Naive thymus-derived CD8-positive, alpha-beta T cell (primary cell): ENCODE data around the gene RTL3. TPM values are rescaled to one million over a fixed set of nuclear protein-coding genes. Genes with fewer than 3 reads are reported as not detected.
A peak's percentile ranks its signal among the peaks of the same experiment; 100 is the strongest.
"Not testable (repeated sequence)": the region's sequence is repeated elsewhere in the genome, so short reads cannot be mapped to it uniquely, and the experiment has no call there.

Experiments
- ATAC-seq, 2 donors: fragments of 150-1000 bp; cut with Tn5 transposase in 1 of 2; sonication (Bioruptor Pico), chemical (Tn5 transposase) in 1 of 2; 1 replicate in 1 of 2; 2 replicates in 1 of 2; pipeline ENCODE4 v1.10.0; 2021; ENCODE audit warnings: mild to moderate bottlenecking in 2 of 2, moderate library complexity in 2 of 2
- POLR2A ChIA-PET: fragments of 350-600 bp; sonication (Branson Sonifier 250); formaldehyde crosslinking; loops from one replicate; lab custom pipeline; 2021; ENCODE audit warnings: antibody characterized with exemption; lab: Charles Lee
- DNase-seq, 10 donors: peaks; one replicate each; pipeline versions ENCODE4 v3.0.0 to v3.0.0-alpha.2; 2020 to 2022
- H3K27ac Mint-ChIP-seq, 10 donors: one replicate each; pipeline ENCODE4 v1.8.0; 2020 to 2022; ENCODE audit warnings: mild to moderate bottlenecking in 10 of 10, mixed read lengths in 10 of 10, moderate library complexity in 4 of 10, inconsistent platforms in 1 of 10
- H3K27me3 Mint-ChIP-seq, 5 donors: one replicate each; pipeline ENCODE4 v1.8.0; 2021 to 2022; ENCODE audit warnings: mixed read lengths in 5 of 5
- H3K36me3 Mint-ChIP-seq, 3 donors: one replicate each; pipeline ENCODE4 v1.8.0; 2020 to 2022; ENCODE audit warnings: mixed read lengths in 3 of 3, mild to moderate bottlenecking in 2 of 3, inconsistent platforms in 1 of 3
- H3K4me1 Mint-ChIP-seq, 4 donors: one replicate each; pipeline ENCODE4 v1.8.0; 2021 to 2022; ENCODE audit warnings: mixed read lengths in 4 of 4
- H3K4me3 Mint-ChIP-seq, 10 donors: one replicate each; pipeline ENCODE4 v1.8.0; 2020 to 2022; ENCODE audit warnings: mild to moderate bottlenecking in 10 of 10, mixed read lengths in 10 of 10, moderate library complexity in 6 of 10, inconsistent platforms in 1 of 10
- H3K9me3 Mint-ChIP-seq, 9 donors: one replicate each; pipeline ENCODE4 v1.8.0; 2020 to 2022; ENCODE audit warnings: mixed read lengths in 9 of 9, mild to moderate bottlenecking in 3 of 9, inconsistent platforms in 1 of 9, moderate library complexity in 1 of 9
- polyA plus RNA-seq, 3 donors: library from polyadenylated mRNA; unstranded; fragments of 300-500 nt; fragmentation: Illumina TruSeq; gene quantifications; one replicate each; pipeline ENCODE4 v1.2.3, GENCODE V29; 2021
- total RNA-seq, 8 experiments: library from RNA in 2 of 8; stranded (reverse) in 2 of 8; gene quantifications; one replicate each; pipeline ENCODE4 v1.2.3 and lab custom pipeline; 2021 to 2026

Gene RTL3
- total and polyA plus RNA-seq, 5 experiments from 2014 or later: not detected

- POLR2A ChIA-PET: no interaction called here
These were observed 5.9 kb downstream of the RTL3 start for GRCh38 chrX:78653118-78653822.

GRCh38 chrX:78650906-78651437, 8.2 kb downstream of the RTL3 start:
- ATAC-seq (peak; percentile 44 to 60), DNase-seq (peak in 3 of 10 donors; percentile 19 to 39 (median 25))
- Mint-ChIP-seq H3K27ac (peak overlapping the region in 5 of 10 donors; percentile 5 to 89 (median 29)), H3K27me3 (no peaks in the 10 kb centered on the region), H3K36me3 (peaks cover 0 to 3% (median 0%) of the 10 kb centered on the region in 3 donors), H3K4me1 (peaks cover 10 to 30% (median 21%) of the 10 kb centered on the region in 4 donors), H3K9me3 (peaks cover 0 to 4% (median 0%) of the 10 kb centered on the region in 9 donors), H3K4me3 (peak overlapping the region in 9 of 10 donors; percentile 21 to 82 (median 69))
- POLR2A ChIA-PET: no interaction called here

More at GRCh38 chrX:78653118-78653822, 5.9 kb downstream of the RTL3 start:
- H3K27me3 Mint-ChIP-seq: no peaks in the 10 kb centered on the region
- H3K9me3 Mint-ChIP-seq: peaks cover 0 to 2% (median 0%) of the 10 kb centered on the region in 9 donors
- ATAC-seq (no peak), DNase-seq (no peak)
- peak overlapping the region in 2 of 10 donors; percentile 66 to 67 for H3K27ac Mint-ChIP-seq
- H3K4me1 Mint-ChIP-seq: peaks cover 10 to 32% (median 23%) of the 10 kb centered on the region in 4 donors
- peak overlapping the region in 2 of 10 donors; percentile 14 to 33 for H3K4me3 Mint-ChIP-seq
- H3K36me3 Mint-ChIP-seq: no peaks in the 10 kb centered on the region

- POLR2A ChIA-PET: no interaction called here
- peak overlapping the region in 6 of 10 donors; percentile 14 to 67 (median 35) for H3K27ac Mint-ChIP-seq
- peaks cover 0 to 25% (median 5%) of the 10 kb centered on the region in 9 donors for H3K9me3 Mint-ChIP-seq
- H3K27me3 Mint-ChIP-seq: no peaks in the 10 kb centered on the region
- DNase-seq (peak in 7 of 10 donors; percentile 7 to 62 (median 23)), ATAC-seq (peak; percentile 78 to 95)
- H3K4me1 Mint-ChIP-seq: peaks cover 10 to 14% (median 12%) of the 10 kb centered on the region in 4 donors
- peak overlapping the region; percentile 19 to 68 (median 48) for H3K4me3 Mint-ChIP-seq
- H3K36me3 Mint-ChIP-seq: peaks cover 0 to 11% (median 5%) of the 10 kb centered on the region in 3 donors
These were observed 15.3 kb downstream of the RTL3 start for GRCh38 chrX:78643874-78644273.

GRCh38 chrX:78643096-78643495, 16.0 kb downstream of the RTL3 start:
- Mint-ChIP-seq H3K4me1 (peaks cover 10 to 14% (median 12%) of the 10 kb centered on the region in 4 donors), H3K4me3 (no peak overlapping the region), H3K27me3 (no peaks in the 10 kb centered on the region), H3K9me3 (peaks cover 0 to 25% (median 5%) of the 10 kb centered on the region in 9 donors), H3K36me3 (peaks cover 0 to 11% (median 5%) of the 10 kb centered on the region in 3 donors), H3K27ac (no peak overlapping the region)
- POLR2A ChIA-PET: no interaction called here
- ATAC-seq: no peak
- no peak for DNase-seq

GRCh38 chrX:78636096-78636495, 23.0 kb downstream of the RTL3 start:
- H3K4me1 Mint-ChIP-seq, POLR2A ChIA-PET: not testable (repeated sequence)

GRCh38 chrX:78624962-78625909, 33.9 kb downstream of the RTL3 start:
- Mint-ChIP-seq H3K4me3 (no peak overlapping the region), H3K27ac (peak overlapping the region in 1 of 10 donors; percentile 2), H3K9me3 (peaks cover 0 to 2% (median 0%) of the 10 kb centered on the region in 9 donors), H3K36me3 (no peaks in the 10 kb centered on the region), H3K4me1 (peaks cover 0 to 9% (median 0%) of the 10 kb centered on the region in 4 donors), H3K27me3 (no peaks in the 10 kb centered on the region)
- ATAC-seq (no peak), DNase-seq (no peak)
- POLR2A ChIA-PET: no interaction called here

More at GRCh38 chrX:78636096-78636495, 23.0 kb downstream of the RTL3 start:
- H3K27me3 Mint-ChIP-seq, DNase-seq, H3K27ac Mint-ChIP-seq, ATAC-seq, H3K4me3 Mint-ChIP-seq, H3K36me3 Mint-ChIP-seq: not testable (repeated sequence)
- peaks cover 0 to 17% (median 3%) of the 10 kb centered on the region in 9 donors for H3K9me3 Mint-ChIP-seq

- H3K36me3 Mint-ChIP-seq: no peaks in the 10 kb centered on the region
- peaks cover 0 to 9% (median 0%) of the 10 kb centered on the region in 4 donors for H3K4me1 Mint-ChIP-seq
- H3K27ac Mint-ChIP-seq: no peak overlapping the region
- ATAC-seq: no peak
- H3K4me3 Mint-ChIP-seq: no peak overlapping the region
- no peak for DNase-seq
- no peaks in the 10 kb centered on the region for H3K27me3 Mint-ChIP-seq
- H3K9me3 Mint-ChIP-seq: peaks cover 0 to 2% (median 0%) of the 10 kb centered on the region in 9 donors
- POLR2A ChIA-PET: no interaction called here
These were observed 34.7 kb downstream of the RTL3 start for GRCh38 chrX:78624426-78624825.

- POLR2A ChIA-PET: no interaction called here
- no peak for ATAC-seq
- no peak overlapping the region for H3K27ac Mint-ChIP-seq
- H3K27me3 Mint-ChIP-seq: no peaks in the 10 kb centered on the region
- DNase-seq: no peak
- H3K36me3 Mint-ChIP-seq: no peaks in the 10 kb centered on the region
- H3K4me1 Mint-ChIP-seq: peaks cover 0 to 9% (median 0%) of the 10 kb centered on the region in 4 donors
- peaks cover 0 to 2% (median 0%) of the 10 kb centered on the region in 9 donors for H3K9me3 Mint-ChIP-seq
- no peak overlapping the region for H3K4me3 Mint-ChIP-seq
These were observed 36.3 kb downstream of the RTL3 start for GRCh38 chrX:78622831-78623230.

- no peak for DNase-seq
- ATAC-seq: no peak
- POLR2A ChIA-PET: no interaction called here
- Mint-ChIP-seq H3K36me3 (no peaks in the 10 kb centered on the region), H3K27ac (no peak overlapping the region), H3K27me3 (no peaks in the 10 kb centered on the region), H3K4me3 (no peak overlapping the region), H3K4me1 (no peaks in the 10 kb centered on the region), H3K9me3 (peaks cover 0 to 2% (median 0%) of the 10 kb centered on the region in 9 donors)
These were observed 39.3 kb downstream of the RTL3 start for GRCh38 chrX:78619834-78620233.

- no peak overlapping the region for H3K4me3 Mint-ChIP-seq
- no peak for DNase-seq
- H3K27me3 Mint-ChIP-seq: no peaks in the 10 kb centered on the region
- no peaks in the 10 kb centered on the region for H3K36me3 Mint-ChIP-seq
- no peak for ATAC-seq
- H3K4me1 Mint-ChIP-seq: no peaks in the 10 kb centered on the region
- no peak overlapping the region for H3K27ac Mint-ChIP-seq
- POLR2A ChIA-PET: no interaction called here
- H3K9me3 Mint-ChIP-seq: peaks cover 0 to 2% (median 0%) of the 10 kb centered on the region in 9 donors
These were observed 40.1 kb downstream of the RTL3 start for GRCh38 chrX:78618987-78619386.

- peaks cover 0 to 2% (median 0%) of the 10 kb centered on the region in 9 donors for H3K9me3 Mint-ChIP-seq
- H3K4me1 Mint-ChIP-seq: peaks cover 0 to 2% (median 0%) of the 10 kb centered on the region in 4 donors
- POLR2A ChIA-PET: no interaction called here
- no peak overlapping the region for H3K4me3 Mint-ChIP-seq
- DNase-seq (no peak), ATAC-seq (no peak)
- no peaks in the 10 kb centered on the region for H3K27me3 Mint-ChIP-seq
- H3K36me3 Mint-ChIP-seq: no peaks in the 10 kb centered on the region
- H3K27ac Mint-ChIP-seq: no peak overlapping the region
These were observed 44.9 kb downstream of the RTL3 start for GRCh38 chrX:78614264-78614663.
